Hepatocyte (in vitro differentiated cells): ENCODE data around the gene PKN3.

ENCODE experiments used
- EZH2 ChIP-seq: fragments of 200-600 bp; sonication (generic); IDR thresholded peaks from 2 replicates; pipeline ENCODE4 v1.6.1; 2016; ENCODE audit warnings: antibody characterized with exemption, mild to moderate bottlenecking, borderline replicate concordance
- TF ChIP-seq, protein P1 (sequence below): fragments of 200-600 bp; sonication (generic); IDR thresholded peaks from 2 replicates; pipeline ENCODE4 v1.5.1; 2016; ENCODE audit warnings: antibody characterized with exemption, mild to moderate bottlenecking; ENCODE audit not compliant: poor library complexity

DNA sequence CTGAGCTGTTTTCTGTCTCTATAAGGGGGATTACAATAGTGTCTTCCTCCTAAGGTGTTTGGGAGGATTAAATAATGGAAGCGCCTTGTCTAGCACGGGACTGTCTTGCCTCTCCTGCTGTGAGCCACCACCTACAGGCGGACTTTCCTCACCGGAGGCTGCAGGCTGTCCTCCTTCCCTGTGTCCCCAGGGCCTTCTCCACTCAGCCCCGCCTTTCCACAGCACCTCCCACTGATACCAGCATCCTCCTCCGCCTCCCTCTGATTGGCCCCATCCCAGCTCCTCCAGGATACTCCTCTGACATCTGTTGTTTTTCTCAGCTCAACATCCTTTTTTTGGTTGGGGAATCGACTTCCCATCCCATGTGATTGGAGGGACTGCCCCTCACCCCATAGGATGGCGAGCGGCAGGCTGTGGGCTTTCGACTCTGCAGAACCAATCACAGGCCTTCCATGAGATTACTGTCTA, 22.5 kb downstream of the PKN3 start:
- TF ChIP-seq, protein P1, sequence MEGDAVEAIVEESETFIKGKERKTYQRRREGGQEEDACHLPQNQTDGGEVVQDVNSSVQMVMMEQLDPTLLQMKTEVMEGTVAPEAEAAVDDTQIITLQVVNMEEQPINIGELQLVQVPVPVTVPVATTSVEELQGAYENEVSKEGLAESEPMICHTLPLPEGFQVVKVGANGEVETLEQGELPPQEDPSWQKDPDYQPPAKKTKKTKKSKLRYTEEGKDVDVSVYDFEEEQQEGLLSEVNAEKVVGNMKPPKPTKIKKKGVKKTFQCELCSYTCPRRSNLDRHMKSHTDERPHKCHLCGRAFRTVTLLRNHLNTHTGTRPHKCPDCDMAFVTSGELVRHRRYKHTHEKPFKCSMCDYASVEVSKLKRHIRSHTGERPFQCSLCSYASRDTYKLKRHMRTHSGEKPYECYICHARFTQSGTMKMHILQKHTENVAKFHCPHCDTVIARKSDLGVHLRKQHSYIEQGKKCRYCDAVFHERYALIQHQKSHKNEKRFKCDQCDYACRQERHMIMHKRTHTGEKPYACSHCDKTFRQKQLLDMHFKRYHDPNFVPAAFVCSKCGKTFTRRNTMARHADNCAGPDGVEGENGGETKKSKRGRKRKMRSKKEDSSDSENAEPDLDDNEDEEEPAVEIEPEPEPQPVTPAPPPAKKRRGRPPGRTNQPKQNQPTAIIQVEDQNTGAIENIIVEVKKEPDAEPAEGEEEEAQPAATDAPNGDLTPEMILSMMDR: no peak
- no peak for TF ChIP-seq EZH2
